H9 (cell line): ENCODE measurements around the gene UBE2E1. TPM values are rescaled to one million over a fixed set of nuclear protein-coding genes. Genes with fewer than 3 reads are reported as not detected.

Source experiments
- DNase-seq: peaks from one replicate; pipeline ENCODE4 v3.0.0-alpha.2; 2017
- H2AFZ ChIP-seq: one replicate; pipeline ENCODE4 v1.6.1; 2013; ENCODE audit warnings: mild to moderate bottlenecking, low read length, control low read depth, moderate library complexity
- H2AK5ac ChIP-seq: 2 replicates; pipeline ENCODE4 v1.6.1; 2013; ENCODE audit warnings: low read length, control low read depth, mixed read lengths; ENCODE audit not compliant: insufficient read length
- H2BK120ac ChIP-seq: one replicate; pipeline ENCODE4 v1.6.1; 2013; ENCODE audit warnings: low read depth, mild to moderate bottlenecking, low read length, control low read depth, inconsistent platforms; ENCODE audit not compliant: poor library complexity, severe bottlenecking
- H2BK12ac ChIP-seq: 2 replicates; pipeline ENCODE4 v1.6.1; 2013; ENCODE audit warnings: low read length, control low read depth, mixed read lengths, low read depth; ENCODE audit not compliant: insufficient read length
- H2BK15ac ChIP-seq: 2 replicates; pipeline ENCODE4 v1.6.1; 2013; ENCODE audit warnings: low read depth, low read length, control low read depth
- H2BK20ac ChIP-seq: one replicate; pipeline ENCODE4 v1.6.1; 2013; ENCODE audit warnings: low read depth, mild to moderate bottlenecking, low read length, control low read depth, inconsistent platforms; ENCODE audit not compliant: poor library complexity, severe bottlenecking
- H2BK5ac ChIP-seq: 2 replicates; pipeline ENCODE4 v1.6.1; 2013; ENCODE audit warnings: low read length, control low read depth, mixed read lengths; ENCODE audit not compliant: insufficient read length
- H3K14ac ChIP-seq: 2 replicates; pipeline ENCODE4 v1.6.1; 2013; ENCODE audit warnings: low read length, control low read depth; ENCODE audit not compliant: insufficient read depth
- H3K18ac ChIP-seq: 2 replicates; pipeline ENCODE4 v1.6.1; 2013; ENCODE audit warnings: low read depth, mild to moderate bottlenecking, mixed read lengths, low read length, control low read depth; ENCODE audit not compliant: insufficient read length
- H3K23ac ChIP-seq: 2 replicates; pipeline ENCODE4 v1.6.1; 2013; ENCODE audit warnings: low read length, control low read depth, mixed read lengths, low read depth; ENCODE audit not compliant: insufficient read length
- H3K23me2 ChIP-seq: 2 replicates; pipeline ENCODE4 v1.6.1; 2013; ENCODE audit warnings: low read depth, mild to moderate bottlenecking, mixed read lengths, low read length, control low read depth; ENCODE audit not compliant: insufficient read length, poor library complexity, severe bottlenecking
- H3K27ac ChIP-seq: 2 replicates; pipeline ENCODE4 v1.5.1; 2013; ENCODE audit warnings: low read length, control low read depth, mixed read lengths, low read depth; ENCODE audit not compliant: insufficient read length
- H3K27me3 ChIP-seq: 2 replicates; pipeline ENCODE4 v1.6.1; 2013; ENCODE audit warnings: low read length, control low read depth, inconsistent platforms; ENCODE audit not compliant: insufficient read depth
- H3K4ac ChIP-seq: 2 replicates; pipeline ENCODE4 v1.6.1; 2013; ENCODE audit warnings: low read depth, mild to moderate bottlenecking, control low read depth, inconsistent platforms, low read length, moderate library complexity
- H3K4me1 ChIP-seq: 2 replicates; pipeline ENCODE4 v1.6.1; 2013; ENCODE audit warnings: low read length, control low read depth, inconsistent platforms; ENCODE audit not compliant: insufficient read depth
- H3K4me2 ChIP-seq: 2 replicates; pipeline ENCODE4 v1.6.1; 2013; ENCODE audit warnings: low read length, control low read depth, mixed read lengths; ENCODE audit not compliant: insufficient read length, insufficient read depth
- H3K56ac ChIP-seq: 2 replicates; pipeline ENCODE4 v1.6.1; 2013; ENCODE audit warnings: low read depth, mild to moderate bottlenecking, mixed read lengths, low read length, control low read depth; ENCODE audit not compliant: insufficient read length
- H3K79me1 ChIP-seq: 2 replicates; pipeline ENCODE4 v1.6.1; 2013; ENCODE audit warnings: low read depth, mild to moderate bottlenecking, moderate library complexity, low read length, control low read depth, inconsistent platforms; ENCODE audit not compliant: insufficient read depth, poor library complexity, severe bottlenecking
- H3K79me2 ChIP-seq: 2 replicates; pipeline ENCODE4 v1.6.1; 2013; ENCODE audit warnings: low read length, control low read depth, inconsistent platforms; ENCODE audit not compliant: insufficient read depth
- H3K9ac ChIP-seq: 2 replicates; pipeline ENCODE4 v1.6.1; 2013; ENCODE audit warnings: low read length, control low read depth, mixed read lengths; ENCODE audit not compliant: insufficient read length; ENCODE audit errors: extremely low read depth
- H3K9me3 ChIP-seq: one replicate; pipeline ENCODE4 v1.6.1; 2013; ENCODE audit warnings: low read depth, low read length, inconsistent platforms; ENCODE audit not compliant: control insufficient read depth
- H3T11ph ChIP-seq: one replicate; pipeline ENCODE4 v1.6.1; 2013; ENCODE audit warnings: mild to moderate bottlenecking, low read length, control low read depth, inconsistent platforms
- H4K20me1 ChIP-seq: one replicate; pipeline ENCODE4 v1.6.1; 2013; ENCODE audit not compliant: control insufficient read depth, insufficient read length, insufficient read depth
- H4K5ac ChIP-seq: 2 replicates; pipeline ENCODE4 v1.6.1; 2013; ENCODE audit warnings: low read depth, mild to moderate bottlenecking, mixed read lengths, low read length, control low read depth; ENCODE audit not compliant: insufficient read length
- H4K8ac ChIP-seq: replicated peaks from 2 replicates; pipeline ENCODE4 v1.6.1; 2013; ENCODE audit warnings: low read length, control low read depth, mixed read lengths, low read depth; ENCODE audit not compliant: insufficient read length
- H4K91ac ChIP-seq: 2 replicates; pipeline ENCODE4 v1.6.1; 2013; ENCODE audit warnings: low read depth, mild to moderate bottlenecking, moderate library complexity, mixed read lengths, low read length, control low read depth; ENCODE audit not compliant: insufficient read length
- H3K27ac Mint-ChIP-seq, 3 experiments: 2 replicates in 2 of 3; 3 replicates in 1 of 3; pipeline ENCODE4 v1.8.0; 2020 to 2021; ENCODE audit warnings: mixed read lengths in 3 of 3, mild to moderate bottlenecking in 1 of 3, moderate library complexity in 1 of 3
- H3K27me3 Mint-ChIP-seq: 2 replicates; pipeline ENCODE4 v1.8.0; 2021; ENCODE audit warnings: low read depth, mild to moderate bottlenecking, moderate library complexity, mixed read lengths
- H3K36me3 Mint-ChIP-seq, 3 experiments: 2 replicates in 2 of 3; 3 replicates in 1 of 3; pipeline ENCODE4 v1.8.0; 2020 to 2021; ENCODE audit warnings: low read depth in 3 of 3, mixed read lengths in 3 of 3; ENCODE audit not compliant: insufficient read depth in 1 of 3
- H3K4me1 Mint-ChIP-seq, 2 experiments: 2 replicates each; pipeline ENCODE4 v1.8.0; 2020; ENCODE audit warnings: mixed read lengths in 2 of 2
- H3K4me3 Mint-ChIP-seq, 2 experiments: 2 replicates in 1 of 2; 3 replicates in 1 of 2; pipeline ENCODE4 v1.8.0; 2020 to 2021; ENCODE audit warnings: mild to moderate bottlenecking in 2 of 2, mixed read lengths in 2 of 2, moderate library complexity in 1 of 2
- H3K9me3 Mint-ChIP-seq, 2 experiments: 2 replicates in 1 of 2; 3 replicates in 1 of 2; pipeline ENCODE4 v1.8.0; 2020; ENCODE audit warnings: mild to moderate bottlenecking in 2 of 2, mixed read lengths in 2 of 2, moderate library complexity in 1 of 2
- WGBS: extraction: QIAGEN DNeasy Blood & Tissue Kit; methylation state at CpG from one replicate; pipeline ENCODE4 v1.1.7; 2013; ENCODE audit warnings: missing lambda C conversion rate, low lambda C conversion rate, mixed read lengths; ENCODE audit not compliant: insufficient read length; ENCODE audit errors: extremely low coverage; 5-methylcytosine and 5-hydroxymethylcytosine counted together
- total RNA-seq: library from RNA; stranded (reverse); gene quantifications from 2 replicates; pipeline ENCODE4 v1.2.1, GENCODE V29; 2021
- TF ChIP-seq, protein P1 (sequence below): fragments of 200-600 bp; sonication (generic); conservative IDR thresholded peaks from 3 replicates; pipeline ENCODE4 v1.8.0; 2021; ENCODE audit warnings: antibody characterized with exemption, mild to moderate bottlenecking

UBE2E1 gene
- total RNA-seq, 1 experiment from 2014 or later: 142 TPM

DNA sequence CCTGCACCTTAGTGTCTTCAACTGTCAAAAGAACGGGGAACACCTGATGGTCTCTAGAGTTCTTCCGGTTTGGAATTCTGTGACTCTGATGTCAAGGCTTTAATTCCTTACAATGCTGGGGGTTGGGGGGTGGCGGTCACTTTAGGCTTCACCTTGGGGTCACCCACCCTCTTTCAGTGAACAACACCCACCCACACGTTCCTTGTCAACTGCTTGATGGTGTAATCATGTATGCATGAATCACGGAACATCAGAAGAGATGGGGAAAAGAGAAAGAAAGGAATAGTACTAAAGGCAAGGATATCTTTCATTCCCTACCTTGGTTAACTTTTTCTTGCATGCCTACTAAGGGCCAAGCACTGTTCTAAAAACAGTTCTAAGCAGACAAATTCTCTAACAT, 7.3 kb upstream of the UBE2E1 start:
- Histone ChIP-seq H4K20me1 (no peaks in the 10 kb centered on the region), H3K9me3 (no peaks in the 10 kb centered on the region), H3K79me1 (no peaks in the 10 kb centered on the region), H2BK20ac (no peak overlapping the region), H3K4me1 (peaks cover 2% of the 10 kb centered on the region; the same call in 1 of the 2 replicates), H3K14ac (no peak overlapping the region), H3K23me2 (no peaks in the 10 kb centered on the region), H3K79me2 (no peaks in the 10 kb centered on the region), H3K18ac (no peak overlapping the region), H4K91ac (no peak overlapping the region), H4K8ac (no peak overlapping the region), H3K4me2 (no peak overlapping the region), H3T11ph (no peak overlapping the region), H2BK5ac (no peak overlapping the region), H3K56ac (no peak overlapping the region), H4K5ac (no peak overlapping the region), H2AK5ac (no peak overlapping the region), H3K27ac (no peak overlapping the region), H2BK12ac (no peak overlapping the region), H3K23ac (no peak overlapping the region), H2BK15ac (no peak overlapping the region), H3K4ac (no peak overlapping the region), H2BK120ac (no peak overlapping the region), H3K9ac (no peak overlapping the region), H2AFZ (no peak overlapping the region), H3K27me3 (no peaks in the 10 kb centered on the region)
- Mint-ChIP-seq H3K27ac (no peak overlapping the region), H3K4me1 (peaks cover 6 to 9% of the 10 kb centered on the region in 2 experiments), H3K27me3 (no peaks in the 10 kb centered on the region; the same call in 1 of the 2 replicates), H3K9me3 (no peaks in the 10 kb centered on the region), H3K36me3 (no peaks in the 10 kb centered on the region), H3K4me3 (no peak overlapping the region)
- no CpG with 5 or more reads among the region's 5 CpGs for WGBS
- TF ChIP-seq, protein P1, sequence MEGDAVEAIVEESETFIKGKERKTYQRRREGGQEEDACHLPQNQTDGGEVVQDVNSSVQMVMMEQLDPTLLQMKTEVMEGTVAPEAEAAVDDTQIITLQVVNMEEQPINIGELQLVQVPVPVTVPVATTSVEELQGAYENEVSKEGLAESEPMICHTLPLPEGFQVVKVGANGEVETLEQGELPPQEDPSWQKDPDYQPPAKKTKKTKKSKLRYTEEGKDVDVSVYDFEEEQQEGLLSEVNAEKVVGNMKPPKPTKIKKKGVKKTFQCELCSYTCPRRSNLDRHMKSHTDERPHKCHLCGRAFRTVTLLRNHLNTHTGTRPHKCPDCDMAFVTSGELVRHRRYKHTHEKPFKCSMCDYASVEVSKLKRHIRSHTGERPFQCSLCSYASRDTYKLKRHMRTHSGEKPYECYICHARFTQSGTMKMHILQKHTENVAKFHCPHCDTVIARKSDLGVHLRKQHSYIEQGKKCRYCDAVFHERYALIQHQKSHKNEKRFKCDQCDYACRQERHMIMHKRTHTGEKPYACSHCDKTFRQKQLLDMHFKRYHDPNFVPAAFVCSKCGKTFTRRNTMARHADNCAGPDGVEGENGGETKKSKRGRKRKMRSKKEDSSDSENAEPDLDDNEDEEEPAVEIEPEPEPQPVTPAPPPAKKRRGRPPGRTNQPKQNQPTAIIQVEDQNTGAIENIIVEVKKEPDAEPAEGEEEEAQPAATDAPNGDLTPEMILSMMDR: no peak
- DNase-seq: no peak
